Measurements from ENCODE around the gene ERVMER34-1.
A peak's percentile ranks its signal among the peaks of the same experiment; 100 is the strongest.

The ERVMER34-1 gene

GRCh38 chr4:52750819-52751486 is at the start of gene ERVMER34-1:
Gene ERVMER34-1, minus strand, starts transcription at chr4:52751425. Its CDS starts 5,905 bp downstream, at chr4:52745520.
- DNase-seq: no peak

GRCh38 chr4:52799813-52800212 is 48.6 kb upstream of the ERVMER34-1 start:
- DNase-seq: no peak

- no peak for DNase-seq
These were observed 44.3 kb upstream of the ERVMER34-1 start for GRCh38 chr4:52795533-52795932.

GRCh38 chr4:52791936-52792335 is 40.7 kb upstream of the ERVMER34-1 start:
- DNase-seq: no peak

GRCh38 chr4:52789774-52790173 is 38.5 kb upstream of the ERVMER34-1 start:
- DNase-seq: no peak

- no peak for DNase-seq
These were observed 37.6 kb upstream of the ERVMER34-1 start for GRCh38 chr4:52788806-52789205.

- no peak for DNase-seq
These were observed 31.8 kb upstream of the ERVMER34-1 start for GRCh38 chr4:52783069-52783468.

GRCh38 chr4:52780617-52781354 is 29.6 kb upstream of the ERVMER34-1 start:
- peak; percentile 1 for DNase-seq

GRCh38 chr4:52780206-52780605 is 29.0 kb upstream of the ERVMER34-1 start:
- no peak for DNase-seq

- DNase-seq: no peak
These were observed 9.0 kb upstream of the ERVMER34-1 start for GRCh38 chr4:52760256-52760655.

GRCh38 chr4:52755426-52755825 is 4.2 kb upstream of the ERVMER34-1 start:
- DNase-seq: no peak

GRCh38 chr4:52752936-52753335 is 1.7 kb upstream of the ERVMER34-1 start:
- no peak for DNase-seq

- DNase-seq: no peak
These were observed 274 bp upstream of the ERVMER34-1 start for GRCh38 chr4:52751487-52751911.

- DNase-seq: no peak
These were observed 1.0 kb downstream of the ERVMER34-1 start for GRCh38 chr4:52750213-52750612.

- no peak for DNase-seq
These were observed 2.8 kb downstream of the ERVMER34-1 start for GRCh38 chr4:52748432-52748831.

GRCh38 chr4:52744588-52744987 is 6.6 kb downstream of the ERVMER34-1 start:
- DNase-seq: no peak

GRCh38 chr4:52743444-52744019 is 7.7 kb downstream of the ERVMER34-1 start:
- DNase-seq: no peak

- no peak for DNase-seq
These were observed 21.6 kb downstream of the ERVMER34-1 start for GRCh38 chr4:52729586-52729985.

GRCh38 chr4:52728691-52729240 is 22.5 kb downstream of the ERVMER34-1 start:
- no peak for DNase-seq

- DNase-seq: no peak
These were observed 24.2 kb downstream of the ERVMER34-1 start for GRCh38 chr4:52726826-52727580.

- peak; percentile 77 for DNase-seq
These were observed 29.0 kb downstream of the ERVMER34-1 start for GRCh38 chr4:52721968-52722815.

- DNase-seq: no peak
These were observed 33.1 kb downstream of the ERVMER34-1 start for GRCh38 chr4:52718123-52718522.
